Prostate gland (tissue), 2 donors: Measurements from ENCODE around the gene HNRNPA1L2. TPM values are rescaled to one million over a fixed set of nuclear protein-coding genes. Genes with fewer than 3 reads are reported as not detected.
"Not testable (repeated sequence)": the region's sequence is repeated elsewhere in the genome, so short reads cannot be mapped to it uniquely, and the experiment has no call there.

Experiments
- DNase-seq: peaks from one replicate; pipeline ENCODE4 v3.0.0-alpha.2; 2019; ENCODE audit warnings: low spot score
- H3K27ac ChIP-seq, 2 donors: fragments of 200-600 bp; sonication (generic); 2 replicates each; pipeline ENCODE4 v1.5.1; 2017 to 2019
- H3K27me3 ChIP-seq: fragments of 200-600 bp; sonication (generic); replicated peaks from 2 replicates; pipeline ENCODE4 v1.5.1; 2019; ENCODE audit not compliant: insufficient read depth
- H3K36me3 ChIP-seq, 2 donors: fragments of 200-600 bp; sonication (generic); 1 replicate in 1 of 2; 2 replicates in 1 of 2; pipeline versions ENCODE4 v1.5.1 to v1.8.1; 2017 to 2019
- H3K4me1 ChIP-seq: fragments of 200-600 bp; sonication (generic); replicated peaks from 2 replicates; pipeline ENCODE4 v1.5.1; 2019
- H3K4me3 ChIP-seq, 2 donors: fragments of 200-600 bp; sonication (generic); 2 replicates each; pipeline ENCODE4 v1.5.1; 2017 to 2019
- H3K9me3 ChIP-seq: fragments of 200-600 bp; sonication (generic); 2 replicates; pipeline ENCODE4 v1.5.1; 2017
- POLR2A ChIP-seq: fragments of 450-650 bp; IDR thresholded peaks from one replicate; pipeline ENCODE4 v1.6.1; 2016; ENCODE audit warnings: antibody characterized with exemption, mild to moderate bottlenecking
- POLR2AphosphoS5 ChIP-seq: sonication (generic); formaldehyde crosslinking; IDR thresholded peaks from one replicate; pipeline ENCODE4 v1.6.1; 2017; ENCODE audit warnings: antibody characterized with exemption
- WGBS: methylation state at CpG from one replicate; pipeline ENCODE4 v1.1.5; 2018; 5-methylcytosine and 5-hydroxymethylcytosine counted together
- intact Hi-C: fragments of 100-400 bp; cut with DNase I; formaldehyde crosslinking; loops from one replicate; pipeline ENCODE4 v1.14.2; 2022
- total RNA-seq, 2 donors: library from RNA; depleted of rRNA; stranded (reverse); fragments of >200 nt; gene quantifications; one replicate each; pipeline ENCODE4 v1.1.0, GENCODE V29; 2016
- TF ChIP-seq, protein P1 (sequence below), 4 experiments: fragments of 200-600 bp in 2 of 4; fragments of 450-650 bp in 2 of 4; sonication (generic) in 2 of 4; IDR thresholded peaks; 1 replicate in 3 of 4; 2 replicates in 1 of 4; pipeline ENCODE4 v1.5.1; 2016 to 2019; ENCODE audit warnings: antibody characterized with exemption in 4 of 4, mild to moderate bottlenecking in 2 of 4, moderate library complexity in 2 of 4

HNRNPA1L2 gene
- total RNA-seq, 2 donors from 2014 or later: 5.0 to 5.5 TPM

DNA sequence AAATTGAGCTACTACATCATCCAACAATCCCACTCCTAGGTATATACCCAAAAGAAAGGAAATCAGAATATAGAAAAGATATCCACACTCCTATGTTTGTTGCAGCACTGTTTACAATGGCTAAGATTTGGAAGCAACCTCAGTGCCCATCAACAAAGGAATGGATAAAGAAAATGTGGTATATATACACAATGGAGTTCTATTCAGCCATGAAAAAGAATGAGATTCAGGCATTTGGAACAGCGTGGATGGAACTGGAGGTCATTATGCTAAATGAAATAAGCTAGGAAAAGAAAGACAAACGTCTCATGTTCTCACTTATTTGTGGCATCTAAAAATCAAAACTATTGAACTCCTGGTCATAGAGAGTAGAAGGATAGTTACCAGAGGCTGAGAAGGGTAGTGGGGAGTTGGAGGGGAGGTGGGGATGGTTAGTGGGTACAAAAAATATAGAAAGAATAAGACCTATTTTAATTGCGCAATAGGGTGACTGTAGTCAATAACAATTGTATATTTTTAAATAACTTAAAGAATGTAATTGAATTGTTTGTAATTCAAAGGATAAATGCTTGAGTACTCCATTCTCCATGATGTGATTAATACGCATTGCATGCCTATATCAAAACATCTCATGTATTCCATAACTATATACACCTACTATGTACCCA lies 27.0 kb upstream of the HNRNPA1L2 start:
- Histone ChIP-seq H3K9me3 (no peaks in the 10 kb centered on the region), H3K4me3 (no peak overlapping the region), H3K36me3 (no peaks in the 10 kb centered on the region), H3K27me3 (no peaks in the 10 kb centered on the region), H3K27ac (no peak overlapping the region), H3K4me1 (no peaks in the 10 kb centered on the region)
- whole genome bisulfite sequencing: 92% methylated on average over 4 of the region's 4 CpGs
- no peak for TF ChIP-seq POLR2A
- TF ChIP-seq POLR2AphosphoS5: no peak
- TF ChIP-seq, protein P1, sequence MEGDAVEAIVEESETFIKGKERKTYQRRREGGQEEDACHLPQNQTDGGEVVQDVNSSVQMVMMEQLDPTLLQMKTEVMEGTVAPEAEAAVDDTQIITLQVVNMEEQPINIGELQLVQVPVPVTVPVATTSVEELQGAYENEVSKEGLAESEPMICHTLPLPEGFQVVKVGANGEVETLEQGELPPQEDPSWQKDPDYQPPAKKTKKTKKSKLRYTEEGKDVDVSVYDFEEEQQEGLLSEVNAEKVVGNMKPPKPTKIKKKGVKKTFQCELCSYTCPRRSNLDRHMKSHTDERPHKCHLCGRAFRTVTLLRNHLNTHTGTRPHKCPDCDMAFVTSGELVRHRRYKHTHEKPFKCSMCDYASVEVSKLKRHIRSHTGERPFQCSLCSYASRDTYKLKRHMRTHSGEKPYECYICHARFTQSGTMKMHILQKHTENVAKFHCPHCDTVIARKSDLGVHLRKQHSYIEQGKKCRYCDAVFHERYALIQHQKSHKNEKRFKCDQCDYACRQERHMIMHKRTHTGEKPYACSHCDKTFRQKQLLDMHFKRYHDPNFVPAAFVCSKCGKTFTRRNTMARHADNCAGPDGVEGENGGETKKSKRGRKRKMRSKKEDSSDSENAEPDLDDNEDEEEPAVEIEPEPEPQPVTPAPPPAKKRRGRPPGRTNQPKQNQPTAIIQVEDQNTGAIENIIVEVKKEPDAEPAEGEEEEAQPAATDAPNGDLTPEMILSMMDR (IDR thresholded peaks at IDR 0.05): no peak
- intact Hi-C loops: loop anchor here (5.0 kb wide), 1 partner anchor 37 kb away; the partner anchor contains the start of gene SUGT1
- DNase-seq: no peak

DNA sequence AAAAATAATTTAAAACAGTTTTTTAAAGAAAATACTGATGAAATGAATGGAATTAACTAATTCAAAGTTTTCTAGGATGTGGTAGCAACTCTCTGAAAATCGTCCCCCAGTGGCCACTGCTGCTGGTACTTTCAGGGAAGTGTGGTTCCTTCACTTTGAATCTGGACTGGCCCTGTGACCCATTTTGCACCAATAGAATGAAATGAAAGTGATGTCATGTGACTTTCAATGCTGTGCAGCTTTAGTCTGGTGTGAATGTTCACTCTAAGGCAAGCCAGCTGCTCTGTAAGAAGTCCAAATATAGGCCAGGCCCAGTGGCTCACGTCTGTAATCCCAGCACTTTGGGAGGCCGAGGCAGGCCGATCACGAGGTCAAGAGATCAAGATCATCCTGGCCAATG lies 26.4 kb upstream of the HNRNPA1L2 start:
- intact Hi-C loops: loop anchor here (5.0 kb wide), 1 partner anchor 36 kb away; the partner anchor contains the start of gene SUGT1
- Histone ChIP-seq H3K36me3 (no peaks in the 10 kb centered on the region), H3K27me3 (no peaks in the 10 kb centered on the region), H3K4me3 (no peak overlapping the region), H3K9me3 (no peaks in the 10 kb centered on the region), H3K27ac (no peak overlapping the region), H3K4me1 (no peaks in the 10 kb centered on the region)
- no peak for DNase-seq
- TF ChIP-seq, protein P1 (IDR thresholded peaks at IDR 0.05): no peak
- TF ChIP-seq POLR2A (no peak), POLR2AphosphoS5 (no peak)
- 88% methylated on average over 5 of the region's 5 CpGs for WGBS

DNA sequence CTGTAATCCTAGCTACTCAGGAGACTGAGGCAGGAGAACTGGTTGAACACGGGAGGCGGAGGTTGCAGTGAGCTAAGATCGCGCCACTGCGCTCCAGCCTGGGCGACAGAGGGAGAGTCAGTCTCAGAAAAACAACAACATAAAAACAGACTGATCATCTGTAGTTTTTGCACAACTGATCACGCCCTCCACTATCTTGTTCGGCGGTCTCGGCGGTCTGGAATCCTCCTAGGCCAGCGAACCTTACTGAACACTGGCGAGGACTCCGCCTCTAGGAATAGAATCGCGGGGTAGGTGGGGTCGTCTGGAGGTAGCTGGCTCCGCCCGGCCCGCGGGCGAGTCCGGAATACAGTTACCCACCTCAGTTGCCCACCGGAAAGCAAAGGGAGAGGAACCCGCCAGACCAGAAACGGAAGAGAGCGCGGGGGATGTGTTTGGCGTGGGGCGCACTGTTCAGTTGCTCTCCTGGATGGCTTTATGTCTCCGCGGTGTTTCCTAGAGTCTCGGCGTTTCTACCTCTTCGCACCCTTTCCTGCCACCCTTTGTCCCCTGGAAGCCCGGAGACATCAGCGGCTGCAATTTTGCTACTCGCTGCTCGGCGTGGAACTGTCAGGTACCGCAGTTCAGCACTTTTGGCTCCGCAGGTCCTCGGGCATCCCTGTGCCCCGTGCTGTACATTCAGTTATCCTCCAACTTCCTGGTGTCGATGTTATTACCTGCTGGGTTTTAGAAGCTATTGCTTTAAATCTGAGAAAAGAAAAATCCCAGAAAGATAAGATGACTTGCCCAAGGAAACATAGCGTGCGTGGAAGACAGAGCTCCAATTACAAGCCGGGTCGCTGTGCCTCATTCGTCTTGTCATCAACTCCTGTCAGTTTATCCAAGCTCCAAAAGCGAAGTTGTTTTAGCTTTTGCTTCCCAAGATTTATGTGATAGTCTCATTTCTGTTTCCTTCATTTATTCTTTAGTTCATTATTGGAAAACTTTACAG lies 24.9 kb upstream of the HNRNPA1L2 start:
- Histone ChIP-seq H3K27ac (peak overlapping the region; percentile 76 to 87), H3K27me3 (no peaks in the 10 kb centered on the region), H3K36me3 (no peaks in the 10 kb centered on the region), H3K4me1 (no peaks in the 10 kb centered on the region), H3K4me3 (peak overlapping the region; percentile 49 to 58), H3K9me3 (no peaks in the 10 kb centered on the region)
- TF ChIP-seq POLR2AphosphoS5: peak; percentile 39
- TF ChIP-seq POLR2A: no peak
- under 1% methylated on average over 51 of the region's 51 CpGs for WGBS
- intact Hi-C loops: loop anchor here (5.0 kb wide), 1 partner anchor 35 kb away; the partner anchor contains the start of gene SUGT1
- DNase-seq: peak; percentile 65

DNA sequence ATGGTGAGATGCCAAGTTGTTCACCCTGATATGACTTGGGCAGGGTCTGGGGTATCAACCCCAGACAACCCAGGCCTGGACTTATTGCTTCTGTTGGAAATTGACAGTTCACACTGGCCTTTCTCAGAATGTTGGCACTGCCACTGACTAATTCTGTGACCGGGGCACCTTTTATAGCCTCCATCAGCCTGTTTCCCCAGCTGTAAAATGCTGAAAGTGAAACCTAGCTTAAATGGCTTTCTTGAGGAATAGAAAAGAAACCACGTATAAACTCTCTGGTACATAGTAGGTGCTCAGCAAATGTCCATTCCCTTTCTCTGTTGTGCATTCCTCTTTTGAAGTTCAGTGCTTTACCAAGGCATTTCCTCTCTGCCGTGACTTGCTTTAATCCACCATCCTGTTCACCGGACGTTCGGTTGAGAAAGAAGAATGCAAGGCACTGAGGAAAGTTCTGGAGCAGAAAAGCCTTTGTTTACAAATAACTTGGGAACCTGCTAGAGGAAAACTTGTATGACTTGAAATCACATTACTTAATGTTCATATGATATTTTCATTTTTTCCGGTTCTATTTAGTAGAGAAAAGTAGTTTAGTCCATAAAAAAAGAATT lies 11.0 kb upstream of the HNRNPA1L2 start:
- H3K9me3 ChIP-seq, intact Hi-C loops, H3K36me3 ChIP-seq, H3K4me3 ChIP-seq, DNase-seq, H3K27me3 ChIP-seq, H3K4me1 ChIP-seq: not testable (repeated sequence)
- 54% methylated on average over 7 of the region's 7 CpGs for WGBS
- H3K27ac ChIP-seq: peak overlapping the region; percentile 47 to 48

DNA sequence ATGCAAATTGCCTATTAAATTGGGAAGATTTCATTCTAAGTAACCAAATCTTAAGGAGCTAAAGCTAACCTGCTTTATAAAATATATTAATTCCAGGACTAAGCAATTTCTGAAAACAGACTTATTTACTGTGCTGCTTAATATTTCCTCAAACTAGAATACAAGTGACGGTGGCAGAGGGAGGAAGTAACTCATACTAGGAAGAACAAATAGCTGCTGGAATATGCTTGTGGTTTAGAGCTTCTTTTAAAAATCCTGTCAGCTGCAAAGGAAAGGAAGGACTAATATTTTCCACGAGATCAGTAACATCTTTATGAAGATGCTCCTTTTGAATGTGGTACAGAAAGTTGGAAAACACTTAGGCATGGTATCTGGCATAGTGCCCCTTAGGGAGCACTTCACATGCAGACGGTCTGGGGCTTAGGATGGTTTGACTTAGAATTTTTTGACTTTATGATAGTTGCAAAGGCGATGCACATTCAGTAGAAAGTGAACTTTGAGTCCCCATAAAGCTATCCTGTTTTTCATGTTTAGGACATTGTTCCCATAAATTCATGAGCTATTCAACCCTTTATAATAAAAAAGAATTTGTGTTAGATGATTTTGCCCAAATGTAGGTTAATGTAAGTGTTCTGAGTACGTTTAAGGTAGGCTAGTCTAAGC lies 3.4 kb upstream of the HNRNPA1L2 start:
- TF ChIP-seq, protein P1 (IDR thresholded peaks at IDR 0.05): no peak
- no peak for TF ChIP-seq POLR2A
- no peak for TF ChIP-seq POLR2AphosphoS5
- Histone ChIP-seq H3K9me3 (no peaks in the 10 kb centered on the region), H3K4me1 (no peaks in the 10 kb centered on the region), H3K36me3 (no peaks in the 10 kb centered on the region), H3K4me3 (no peak overlapping the region), H3K27ac (no peak overlapping the region), H3K27me3 (no peaks in the 10 kb centered on the region)
- intact Hi-C loops: no loop called here
- DNase-seq: no peak
- WGBS: 71% methylated on average over 5 of the region's 5 CpGs
